Right ventricle myocardium superior (tissue), 1 donor: ENCODE data around the gene GAST. TPM values are rescaled to one million over a fixed set of nuclear protein-coding genes. Genes with fewer than 3 reads are reported as not detected.
"Not testable (repeated sequence)": the region's sequence is repeated elsewhere in the genome, so short reads cannot be mapped to it uniquely, and the experiment has no call there.

Experiments used
- ATAC-seq: fragments of 200-7000 bp; cut with Tn5 transposase; one replicate; pipeline ENCODE4 v1.9.1; 2020; ENCODE audit warnings: mild to moderate bottlenecking; ENCODE audit not compliant: poor library complexity
- DNase-seq: peaks from one replicate; pipeline ENCODE4 v3.0.0-alpha.2; 2020
- intact Hi-C: fragments of 100-400 bp; cut with DNase I; formaldehyde crosslinking; loops from one replicate; pipeline ENCODE4 v1.11.2; 2022
- total RNA-seq: library from RNA; stranded (reverse); fragmentation: NEBNext Ultra II Directional; extraction: Animal tissue kit (Norgen Biotek cat#: 25700); gene quantifications from one replicate; pipeline ENCODE4 v1.2.1, GENCODE V29; 2021
- donor health status: DM: no; HTN: yes; CAD: no; lungs with severe emphysema.

The GAST gene
- total RNA-seq, 1 donor from 2014 or later, result not detected

GRCh38 chr17:41697122-41697962 lies 14.8 kb upstream of the GAST start:
- intact Hi-C loops, result no loop called here
- DNase-seq (peak; percentile 82), ATAC-seq (peak; percentile 90)

DNA sequence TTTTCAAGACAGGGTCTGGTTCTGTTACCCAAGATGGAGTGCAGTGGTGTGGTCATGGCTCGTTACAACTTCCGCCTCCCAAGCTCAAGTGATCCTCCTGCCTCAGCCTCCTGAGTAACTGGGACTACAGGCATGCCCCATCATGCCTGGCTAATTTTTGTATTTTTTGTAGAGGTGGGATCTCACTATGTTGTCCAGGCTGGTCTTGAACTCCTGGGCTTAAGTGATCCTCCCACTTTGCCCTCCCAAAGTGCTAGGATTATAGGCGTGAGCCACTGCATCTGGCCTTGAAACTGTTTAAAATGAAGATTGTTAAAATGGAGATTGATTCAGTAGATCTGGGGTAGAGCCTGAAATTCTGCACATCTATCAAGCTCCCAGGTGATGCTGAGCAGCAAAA lies 11.3 kb upstream of the GAST start:
- DNase-seq, intact Hi-C loops: not testable (repeated sequence)

DNA sequence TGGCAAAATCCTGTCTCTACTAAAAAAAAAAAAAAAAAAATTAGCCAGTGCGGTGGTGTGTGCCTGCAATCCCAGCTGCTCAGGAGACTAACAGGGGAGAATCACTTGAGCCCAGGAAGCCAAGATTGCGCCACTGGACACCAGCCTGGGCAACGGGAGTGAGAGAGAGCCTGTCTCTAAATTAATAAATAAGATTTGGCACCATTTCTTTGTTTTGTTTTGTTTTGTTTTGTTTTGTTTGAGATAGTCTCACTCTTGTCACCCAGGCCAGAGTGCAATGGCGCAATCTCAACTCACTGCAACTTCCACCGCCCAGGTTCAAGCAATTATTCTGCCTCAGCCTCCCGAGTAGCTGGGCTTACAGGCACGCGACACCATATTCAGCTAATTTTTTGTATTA lies 9.4 kb upstream of the GAST start:
- DNase-seq (no peak), ATAC-seq (no peak)
- intact Hi-C loops, result no loop called here

More for the DNA sequence above, 11.3 kb upstream of the GAST start:
- ATAC-seq, result not testable (repeated sequence)

DNA sequence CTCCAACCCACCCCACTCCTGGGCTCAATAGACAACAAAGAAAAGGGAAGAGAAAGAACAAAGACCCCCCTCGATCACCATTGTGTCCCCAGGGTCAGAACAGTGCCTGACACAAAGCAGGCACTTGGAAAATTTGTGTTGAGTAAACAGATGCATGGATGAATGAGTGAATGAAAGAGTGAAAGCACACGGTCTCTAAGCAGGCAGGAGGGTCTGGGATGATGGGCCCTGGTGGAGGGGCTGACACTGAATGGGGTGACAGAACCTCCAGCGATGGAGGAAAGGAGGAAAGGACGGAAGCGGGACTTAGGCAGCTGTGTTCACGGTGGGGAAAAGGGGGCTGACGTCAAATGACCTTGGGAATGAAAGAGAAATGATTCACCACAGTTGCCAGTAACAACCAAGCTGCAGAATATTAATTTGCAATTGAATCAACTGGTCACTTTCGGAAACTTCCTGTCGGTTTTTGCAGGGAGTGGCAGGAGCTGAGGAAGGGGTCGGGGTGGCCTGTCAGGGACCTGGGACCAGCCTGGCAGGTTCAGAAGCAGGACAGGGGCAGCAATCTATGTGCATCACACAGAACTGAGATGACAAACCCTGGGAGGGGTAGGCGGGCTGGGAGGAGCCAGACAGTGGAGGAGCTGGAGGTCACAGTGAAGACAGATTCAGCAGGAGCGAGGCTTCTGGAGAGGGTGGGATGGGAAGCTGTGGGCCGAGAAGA lies 6.7 kb upstream of the GAST start:
- ATAC-seq, result no peak
- intact Hi-C loops, result no loop called here
- no peak for DNase-seq

DNA sequence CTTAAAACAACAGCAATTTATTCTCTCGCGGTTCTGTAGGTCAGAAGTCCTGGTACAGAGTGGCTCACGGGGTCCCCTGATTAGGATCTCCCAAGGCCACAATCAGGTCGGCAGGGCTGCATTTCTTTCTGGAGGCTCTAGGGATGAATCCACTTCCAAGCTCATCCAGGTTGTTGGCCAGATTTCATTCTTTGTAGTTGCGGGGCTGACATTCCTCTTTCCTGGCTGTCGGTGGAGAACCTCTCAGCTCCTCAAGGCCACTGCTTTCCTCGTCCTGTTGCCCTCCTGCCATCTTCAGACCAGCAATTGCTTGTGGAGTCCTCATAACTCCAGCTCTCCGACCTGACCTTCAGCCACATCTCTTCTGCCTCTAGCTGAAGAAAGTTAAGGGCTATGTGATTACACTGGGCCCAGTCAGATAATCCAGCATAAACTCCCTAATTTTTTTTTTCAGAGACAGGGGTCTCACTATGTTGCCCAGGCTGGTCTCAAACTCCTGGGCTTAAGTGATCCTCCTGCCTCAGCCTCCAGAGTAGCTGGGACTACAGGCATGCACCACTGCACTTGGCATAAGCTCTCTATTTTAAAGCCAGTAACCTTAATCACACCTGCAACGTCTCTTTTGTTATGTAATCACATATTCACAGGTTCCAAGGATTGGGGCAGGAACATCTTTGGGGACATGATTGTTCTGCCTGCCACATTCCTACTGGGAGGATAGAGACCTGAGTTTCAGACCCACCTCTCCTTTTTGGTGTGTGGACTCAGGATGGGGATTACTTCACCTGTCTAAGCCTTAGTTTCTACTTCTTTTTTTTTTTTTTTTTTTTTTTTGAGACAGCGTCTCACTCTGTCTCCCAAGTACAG lies 4.1 kb upstream of the GAST start:
- no peak for ATAC-seq
- intact Hi-C loops, result no loop called here

DNA sequence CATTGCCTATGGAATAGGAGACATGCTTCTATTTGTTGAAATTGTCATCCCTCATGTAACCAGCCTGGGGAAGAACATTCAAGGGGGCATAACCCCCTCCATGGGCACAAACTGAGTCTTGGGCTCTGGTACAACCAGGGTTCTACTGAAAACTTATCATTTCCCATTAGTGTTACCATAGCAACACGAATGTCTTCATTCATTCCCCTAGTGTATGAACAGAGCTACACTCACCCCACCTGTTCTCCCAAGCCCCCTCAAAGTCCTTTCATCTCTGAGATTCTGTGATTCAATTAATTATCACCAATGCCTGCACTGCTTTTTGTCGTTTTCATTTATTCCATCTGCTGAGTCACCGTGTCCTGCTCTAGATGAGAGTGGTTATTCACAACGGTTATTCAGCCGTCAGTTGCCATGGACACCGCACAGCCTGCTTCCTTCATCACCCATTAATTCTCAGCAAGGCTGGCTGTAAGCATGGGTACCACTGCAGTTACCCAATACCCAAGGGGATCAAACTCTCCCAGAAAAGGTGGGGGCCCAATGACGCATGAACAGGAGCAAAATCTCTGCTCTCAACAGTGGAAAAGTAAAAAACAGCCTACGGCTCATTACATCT lies 1.6 kb upstream of the GAST start:
- ATAC-seq, result no peak
- intact Hi-C loops, result no loop called here
- DNase-seq, result no peak

More for the DNA sequence above, 4.1 kb upstream of the GAST start:
- DNase-seq, result no peak

- DNase-seq (no peak), ATAC-seq (no peak)
- intact Hi-C loops, result no loop called here
Measured at GRCh38 chr17:41717408-41718286, 5.5 kb downstream of the GAST start.

DNA sequence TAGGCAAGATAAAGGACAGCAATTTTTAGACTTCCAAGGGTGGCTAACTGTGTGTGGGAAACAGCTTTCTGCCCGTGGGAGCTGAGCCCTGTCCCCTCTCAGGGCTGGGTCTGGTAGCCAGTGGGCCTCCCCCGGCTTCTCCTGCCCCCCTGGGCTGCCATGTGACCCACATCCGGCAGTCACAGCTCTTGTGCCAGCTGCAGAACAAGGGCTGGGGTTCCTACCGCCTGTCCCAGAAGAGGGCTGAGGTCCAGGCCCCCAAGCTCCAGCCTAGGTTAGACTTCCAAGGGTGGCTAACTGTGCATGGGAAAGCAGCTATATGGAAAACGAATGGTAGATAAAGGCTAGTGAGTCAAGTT lies 6.1 kb downstream of the GAST start:
- intact Hi-C loops, result no loop called here
- DNase-seq (no peak), ATAC-seq (no peak)

GRCh38 chr17:41722231-41722630 lies 10.1 kb downstream of the GAST start:
- intact Hi-C loops, result no loop called here
- no peak for ATAC-seq
- DNase-seq, result no peak

DNA sequence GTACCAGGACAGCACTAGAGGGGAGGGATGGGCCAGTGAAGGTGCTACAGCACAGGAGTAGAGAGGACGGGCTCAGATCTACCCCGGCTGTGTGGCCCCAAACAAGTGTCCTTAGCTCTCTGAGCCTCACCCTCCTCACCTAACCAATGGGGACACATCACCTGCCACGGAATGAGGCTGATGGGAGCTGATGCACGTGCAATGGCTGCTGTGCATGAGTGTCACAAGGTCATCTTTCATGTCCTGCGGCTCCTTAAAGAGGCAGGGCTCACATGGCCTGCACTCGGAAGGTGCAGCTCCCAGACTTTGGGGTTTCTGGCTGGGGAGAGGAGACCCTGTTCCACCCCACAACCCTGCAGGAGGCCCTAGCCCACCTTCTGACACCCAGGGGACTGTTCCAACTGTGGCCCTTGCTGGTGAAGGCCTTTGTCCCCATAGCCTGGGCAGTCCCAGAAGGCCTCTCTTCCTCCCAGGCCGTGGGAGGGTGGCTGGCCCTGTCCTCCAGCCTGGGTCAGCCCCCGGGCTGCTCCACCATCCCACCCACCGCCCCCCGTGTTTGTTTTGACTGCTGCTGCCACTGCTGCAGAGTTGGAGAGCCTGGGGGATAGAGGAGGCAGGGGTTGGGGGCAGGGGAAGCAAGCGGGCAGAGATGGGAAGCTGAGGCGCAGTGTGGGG lies 11.8 kb downstream of the GAST start:
- no peak for ATAC-seq
- intact Hi-C loops, result no loop called here
- no peak for DNase-seq

- intact Hi-C loops, result no loop called here
- DNase-seq (no peak), ATAC-seq (no peak)
Measured at GRCh38 chr17:41724476-41725050, 12.4 kb downstream of the GAST start.

DNA sequence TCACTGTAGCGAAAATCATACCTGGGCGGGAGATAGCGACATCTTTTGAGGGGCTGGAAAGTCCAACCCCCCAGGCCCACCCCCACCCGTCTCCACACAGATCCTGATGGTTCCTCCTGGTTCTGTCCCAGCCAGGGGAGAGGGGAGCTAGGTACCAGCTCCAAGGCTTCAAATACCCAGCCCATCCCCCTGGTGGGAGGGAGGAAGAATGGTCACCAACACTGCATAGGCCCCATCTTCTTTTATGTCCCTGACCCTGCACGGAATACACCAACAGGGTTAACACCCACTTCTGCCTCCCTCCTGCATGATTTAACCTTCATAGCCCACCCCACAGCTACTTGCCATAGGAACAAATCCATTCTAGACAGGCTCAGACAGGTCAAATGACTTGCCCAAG lies 13.0 kb downstream of the GAST start:
- intact Hi-C loops, result no loop called here
- ATAC-seq (no peak), DNase-seq (no peak)

DNA sequence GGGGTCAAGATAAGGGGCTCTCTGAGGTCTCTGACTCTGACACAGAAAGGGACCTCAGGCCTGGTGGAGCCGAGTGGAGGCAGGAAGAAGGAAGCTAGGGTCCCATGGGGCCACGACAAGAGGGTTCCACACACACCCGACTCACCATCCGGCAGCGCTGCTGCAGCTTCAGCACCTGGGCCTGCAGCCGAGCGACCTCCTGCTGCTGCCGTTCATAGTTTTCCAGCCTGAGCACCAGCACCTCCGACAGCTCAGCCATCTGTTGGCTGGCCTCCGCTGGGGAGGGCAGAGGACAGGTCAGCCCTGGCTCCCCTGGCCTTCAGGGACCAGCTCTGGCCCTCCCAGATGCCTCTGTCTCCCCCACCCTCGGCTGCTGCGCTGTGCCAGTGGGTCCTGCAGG lies 15.9 kb downstream of the GAST start:
- DNase-seq (no peak), ATAC-seq (no peak)
- intact Hi-C loops, result no loop called here

DNA sequence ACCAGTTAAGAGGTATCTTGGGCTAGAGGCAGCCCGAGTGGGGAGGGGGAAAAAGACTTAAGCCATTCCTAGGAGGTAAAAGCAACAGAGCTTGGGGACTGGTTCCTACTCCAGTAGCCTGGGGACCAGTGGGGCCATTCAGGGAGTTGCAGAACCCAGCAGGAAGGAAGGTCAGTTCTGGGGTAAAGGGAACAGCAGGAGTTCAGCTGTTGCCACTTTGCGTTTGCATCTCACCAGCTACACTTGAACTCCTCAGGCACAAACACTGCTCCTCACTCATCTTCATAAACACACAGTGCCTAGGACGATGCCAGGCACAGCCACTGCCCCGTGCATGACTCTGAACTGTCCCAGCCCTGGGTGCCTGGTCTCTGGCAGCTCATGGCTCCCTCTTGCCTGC lies 18.3 kb downstream of the GAST start:
- ATAC-seq, result no peak
- no peak for DNase-seq
- intact Hi-C loops, result loop anchor here (10.0 kb wide), 1 partner anchor 154 kb away; no protein-coding TSS in a partner anchor

- intact Hi-C loops, result loop anchor here (10.0 kb wide), 1 partner anchor 153 kb away; no protein-coding TSS in a partner anchor
- DNase-seq (no peak), ATAC-seq (no peak)
Measured at GRCh38 chr17:41731836-41732235, 19.7 kb downstream of the GAST start.

DNA sequence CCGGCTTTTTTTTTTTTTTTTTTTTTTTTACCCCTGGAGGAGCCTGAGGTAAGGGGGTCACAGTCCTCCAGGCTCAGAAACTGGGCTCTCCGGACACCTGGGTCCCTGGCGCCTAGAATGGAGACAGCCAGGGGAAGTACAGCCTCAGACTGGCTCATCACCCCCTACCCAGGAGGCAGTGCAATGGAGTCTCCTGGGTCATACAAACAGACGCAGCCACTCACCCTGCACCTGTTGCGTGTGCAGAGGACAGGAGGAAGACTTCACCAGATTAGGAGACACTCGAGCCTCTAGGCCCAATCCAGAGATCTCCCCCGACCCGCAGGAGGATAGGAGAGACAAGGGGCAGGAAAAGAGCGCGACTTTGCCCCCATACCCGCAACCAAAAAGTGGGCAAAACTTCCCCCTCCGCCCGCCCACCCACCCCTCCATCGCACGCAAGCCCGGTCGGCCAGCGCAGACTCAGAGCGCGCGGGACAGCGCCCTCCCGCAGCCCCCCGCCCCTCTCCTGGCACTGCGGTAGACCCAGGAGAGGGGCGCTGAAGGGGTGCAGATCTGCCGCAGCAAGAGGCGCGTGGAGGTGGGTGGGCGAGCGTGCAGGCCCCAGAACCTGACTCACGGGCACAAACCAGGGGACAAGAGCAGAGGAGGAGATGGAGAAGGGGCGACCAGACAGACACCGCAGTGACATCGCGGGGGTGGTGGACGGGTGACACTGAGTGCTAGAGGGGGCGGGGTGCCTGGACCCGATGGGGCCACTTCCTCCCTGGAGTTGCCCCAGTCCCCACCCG lies 21.4 kb downstream of the GAST start:
- intact Hi-C loops, result loop anchor here (10.0 kb wide), 1 partner anchor 151 kb away; no protein-coding TSS in a partner anchor
- no peak for ATAC-seq
- no peak for DNase-seq
